Panc1 (cell line): ENCODE measurements around the gene GTPBP1.

Experiments used
- POLR2AphosphoS5 ChIP-seq: IDR thresholded peaks from 2 replicates; pipeline ENCODE4 v1.6.1; 2012; ENCODE audit warnings: mild to moderate bottlenecking, low read depth, low read length, moderate library complexity
- TCF7L2 ChIP-seq: IDR thresholded peaks from 2 replicates; pipeline ENCODE4 v1.6.1; 2011; ENCODE audit warnings: mild to moderate bottlenecking, low read depth, low read length, inconsistent platforms
- TF ChIP-seq, protein P1 (sequence below): fragments of 450-650 bp; IDR thresholded peaks from 2 replicates; pipeline ENCODE4 v1.5.1; 2017; ENCODE audit warnings: mild to moderate bottlenecking

DNA sequence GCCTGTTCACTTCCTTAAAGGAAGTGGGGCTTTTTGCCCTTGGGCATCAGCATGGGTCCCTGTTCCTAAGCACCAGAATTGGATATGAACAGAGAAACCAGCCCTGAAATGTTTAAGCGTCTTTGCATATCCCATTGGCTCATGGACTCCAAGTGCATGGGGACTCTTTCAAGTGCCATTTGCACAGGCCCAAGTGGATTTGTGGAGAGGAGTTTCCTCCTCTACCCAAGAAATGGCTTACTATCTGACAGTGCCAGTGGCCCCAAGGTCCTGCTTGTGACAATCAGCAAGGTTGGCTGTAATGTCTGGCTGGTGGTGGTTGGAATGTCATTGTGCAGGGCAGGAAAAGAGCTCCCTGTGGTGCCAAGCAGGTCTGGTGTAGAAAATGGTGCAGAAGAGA, 20.0 kb upstream of the GTPBP1 start:
- TF ChIP-seq, protein P1, sequence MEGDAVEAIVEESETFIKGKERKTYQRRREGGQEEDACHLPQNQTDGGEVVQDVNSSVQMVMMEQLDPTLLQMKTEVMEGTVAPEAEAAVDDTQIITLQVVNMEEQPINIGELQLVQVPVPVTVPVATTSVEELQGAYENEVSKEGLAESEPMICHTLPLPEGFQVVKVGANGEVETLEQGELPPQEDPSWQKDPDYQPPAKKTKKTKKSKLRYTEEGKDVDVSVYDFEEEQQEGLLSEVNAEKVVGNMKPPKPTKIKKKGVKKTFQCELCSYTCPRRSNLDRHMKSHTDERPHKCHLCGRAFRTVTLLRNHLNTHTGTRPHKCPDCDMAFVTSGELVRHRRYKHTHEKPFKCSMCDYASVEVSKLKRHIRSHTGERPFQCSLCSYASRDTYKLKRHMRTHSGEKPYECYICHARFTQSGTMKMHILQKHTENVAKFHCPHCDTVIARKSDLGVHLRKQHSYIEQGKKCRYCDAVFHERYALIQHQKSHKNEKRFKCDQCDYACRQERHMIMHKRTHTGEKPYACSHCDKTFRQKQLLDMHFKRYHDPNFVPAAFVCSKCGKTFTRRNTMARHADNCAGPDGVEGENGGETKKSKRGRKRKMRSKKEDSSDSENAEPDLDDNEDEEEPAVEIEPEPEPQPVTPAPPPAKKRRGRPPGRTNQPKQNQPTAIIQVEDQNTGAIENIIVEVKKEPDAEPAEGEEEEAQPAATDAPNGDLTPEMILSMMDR: no peak
- TF ChIP-seq POLR2AphosphoS5 (no peak), TCF7L2 (no peak)
